Measurements from ENCODE around the gene CEMIP. TPM values are rescaled to one million over a fixed set of nuclear protein-coding genes. Genes with fewer than 3 reads are reported as not detected.
A peak's percentile ranks its signal among the peaks of the same experiment; 100 is the strongest.

The CEMIP gene
- total RNA-seq, 1 experiment from 2014 or later: 0.61 TPM

DNA sequence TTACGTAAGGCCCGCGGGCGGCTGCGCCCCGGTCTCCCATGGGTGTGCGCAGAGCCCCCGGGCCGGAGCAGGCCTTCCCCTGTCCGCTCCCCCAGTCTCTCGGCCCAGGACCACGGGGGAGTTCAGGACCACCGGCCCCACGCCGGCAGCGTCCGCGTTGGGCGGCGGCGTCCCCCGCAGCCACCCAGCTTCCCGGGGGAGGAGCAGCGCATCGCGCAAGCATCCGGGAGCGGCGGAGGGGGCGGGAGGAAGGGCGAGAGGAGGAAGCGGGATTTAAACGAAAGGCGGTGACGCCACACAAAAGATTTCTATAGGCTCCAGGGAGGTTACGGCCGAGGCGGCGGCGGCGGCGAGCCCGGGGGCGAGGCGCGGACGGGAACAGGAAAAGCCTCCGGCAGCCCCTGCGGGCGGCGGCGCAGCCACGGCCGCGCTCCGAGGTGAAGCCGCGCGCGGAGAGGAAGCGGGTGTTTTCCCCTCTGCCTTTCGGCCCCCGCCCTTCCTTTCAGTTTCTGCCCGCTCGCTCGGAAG, 221.5 kb downstream of the CEMIP start, which contains the start of gene TLNRD1:
Gene TLNRD1, plus strand, starts transcription at position 300 of the 528 bp plus-strand sequence. CDS start 1,349 bp downstream, outside the sequence.
- Histone ChIP-seq H2AFZ (peak within 1 kb of the TSS; percentile 93), H3K79me2 (ENCODE audit: low read depth) (peaks cover 41% of the 10 kb centered on the region), H3K4me2 (peak within 1 kb of the TSS; percentile 93), H3K4me1 (replicated peaks; ENCODE audit: insufficient read depth) (peaks cover 18% of the 10 kb centered on the region), H3K36me3 (ENCODE audit: low read depth) (no peaks in the 10 kb centered on the region), H3F3A (ENCODE audit: insufficient read depth, low read depth) (peaks cover 19% of the 10 kb centered on the region; the same call in 1 of the 2 replicates), H3K9me3 (ENCODE audit: insufficient read depth, low read depth) (no peaks in the 10 kb centered on the region), H3K27me3 (ENCODE audit: insufficient read depth, low read depth) (no peaks in the 10 kb centered on the region), H3K9me2 (ENCODE audit: insufficient read depth) (no peaks in the 10 kb centered on the region), H3K4me3 (peak within 1 kb of the TSS; percentile 76), H3K27ac (peak within 1 kb of the TSS; percentile 83), H4K20me1 (ENCODE audit: insufficient read depth) (no peaks in the 10 kb centered on the region; the same call in 1 of the 2 replicates)
- BruUV-seq (replicated peaks): no TSS peak
- CTCF ChIA-PET: interaction anchor here (0.6 kb wide), 1 partner anchor 1552 kb away, joined by 12 read pairs; no protein-coding TSS in a partner anchor
- peak; percentile 75 to 86 for DNase-seq
- TF ChIP-seq, protein P1, sequence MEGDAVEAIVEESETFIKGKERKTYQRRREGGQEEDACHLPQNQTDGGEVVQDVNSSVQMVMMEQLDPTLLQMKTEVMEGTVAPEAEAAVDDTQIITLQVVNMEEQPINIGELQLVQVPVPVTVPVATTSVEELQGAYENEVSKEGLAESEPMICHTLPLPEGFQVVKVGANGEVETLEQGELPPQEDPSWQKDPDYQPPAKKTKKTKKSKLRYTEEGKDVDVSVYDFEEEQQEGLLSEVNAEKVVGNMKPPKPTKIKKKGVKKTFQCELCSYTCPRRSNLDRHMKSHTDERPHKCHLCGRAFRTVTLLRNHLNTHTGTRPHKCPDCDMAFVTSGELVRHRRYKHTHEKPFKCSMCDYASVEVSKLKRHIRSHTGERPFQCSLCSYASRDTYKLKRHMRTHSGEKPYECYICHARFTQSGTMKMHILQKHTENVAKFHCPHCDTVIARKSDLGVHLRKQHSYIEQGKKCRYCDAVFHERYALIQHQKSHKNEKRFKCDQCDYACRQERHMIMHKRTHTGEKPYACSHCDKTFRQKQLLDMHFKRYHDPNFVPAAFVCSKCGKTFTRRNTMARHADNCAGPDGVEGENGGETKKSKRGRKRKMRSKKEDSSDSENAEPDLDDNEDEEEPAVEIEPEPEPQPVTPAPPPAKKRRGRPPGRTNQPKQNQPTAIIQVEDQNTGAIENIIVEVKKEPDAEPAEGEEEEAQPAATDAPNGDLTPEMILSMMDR (conservative IDR thresholded peaks at IDR 0.05): no peak
- no peak for TF ChIP-seq EZH2 (IDR thresholded peaks at IDR 0.05; ENCODE audit: low read depth)
- POLR2A ChIA-PET (ENCODE audit: unreplicated experiment): interaction anchor here (0.5 to 0.6 kb wide), 4 partner anchors 25 to 613 kb away, joined by 3 to 5 read pairs (median 4); no protein-coding TSS in a partner anchor
- intact Hi-C loops (cut with micrococcal nuclease; ENCODE audit: unreplicated experiment): loop anchor here (1.0 to 5.0 kb wide), 2 partner anchors 11 to 107 kb away; partner anchors contain the start of gene MESD

Small RNA genes within 50 kb of the gene (microRNA-seq; reads per million reads assigned to microRNA genes)
- not detected for gene MIR4514 (ENCODE audit: borderline number of aligned reads, borderline replicate concordance)
- gene MIR549A (ENCODE audit: borderline number of aligned reads, borderline replicate concordance): not detected

Other genes starting within 250 kb of the CEMIP start
- gene ABHD17C, start 84.1 kb upstream of the CEMIP start, total RNA-seq (2021): 35.6 and 42.2 TPM in 2 replicates
- gene MESD, start 210.4 kb downstream of the CEMIP start, total RNA-seq (2021): 21.9 and 22.8 TPM in 2 replicates
- 14.9 and 18.2 TPM in 2 replicates for gene TLNRD1, start 221.6 kb downstream of the CEMIP start, total RNA-seq (2021)